Uterus (tissue), 4 donors: ENCODE results near the gene AMACR. TPM values are rescaled to one million over a fixed set of nuclear protein-coding genes. Genes with fewer than 3 reads are reported as not detected.
"Not testable (repeated sequence)": the region's sequence is repeated elsewhere in the genome, so short reads cannot be mapped to it uniquely, and the experiment has no call there.

Source experiments
- DNase-seq, 2 donors: peaks; one replicate each; pipeline ENCODE4 v3.0.0-alpha.2; 2019 to 2020
- H3K27ac ChIP-seq, 2 donors: fragments of 200-600 bp; sonication (generic); 1 replicate in 1 of 2; 2 replicates in 1 of 2; pipeline ENCODE4 v1.5.1; 2016 to 2018
- H3K27me3 ChIP-seq, 2 donors: fragments of 200-600 bp; sonication (generic); one replicate each; pipeline ENCODE4 v1.5.1; 2018 to 2019; ENCODE audit warnings: control low read depth in 1 of 2
- H3K36me3 ChIP-seq, 2 donors: fragments of 200-600 bp; sonication (generic); one replicate each; pipeline ENCODE4 v1.5.1; 2019; ENCODE audit warnings: control low read depth in 1 of 2
- H3K4me1 ChIP-seq, 2 donors: fragments of 200-600 bp; sonication (generic); one replicate each; pipeline ENCODE4 v1.5.1; 2018 to 2019; ENCODE audit warnings: control low read depth in 1 of 2
- H3K4me3 ChIP-seq, 2 donors: fragments of 200-600 bp; sonication (generic); 1 replicate in 1 of 2; 2 replicates in 1 of 2; pipeline ENCODE4 v1.5.1; 2018 to 2019; ENCODE audit warnings: mild to moderate bottlenecking in 1 of 2
- H3K9me3 ChIP-seq, 2 donors: fragments of 200-600 bp; sonication (generic); one replicate each; pipeline ENCODE4 v1.5.1; 2019; ENCODE audit warnings: control low read depth in 1 of 2
- POLR2A ChIP-seq, 2 donors: fragments of 450-650 bp; IDR thresholded peaks; one replicate each; pipeline ENCODE4 v1.6.1; 2016; ENCODE audit warnings: antibody characterized with exemption in 2 of 2, mild to moderate bottlenecking in 1 of 2, moderate library complexity in 1 of 2
- intact Hi-C: fragments of 100-400 bp; cut with DNase I; formaldehyde crosslinking; loops from one replicate; pipeline ENCODE4 v1.15.1; 2023; ENCODE audit warnings: low total_unique reads
- total RNA-seq, 4 donors: library from RNA; depleted of rRNA in 3 of 4; stranded (reverse); fragments of >200 nt in 3 of 4; gene quantifications; one replicate each; pipeline versions ENCODE4 v1.1.0 to v1.2.4, GENCODE V29; 2014 to 2023
- TF ChIP-seq, protein P1 (sequence below), 4 experiments: fragments of 200-600 bp in 2 of 4; fragments of 450-650 bp in 2 of 4; sonication (generic) in 2 of 4; IDR thresholded peaks; one replicate each; pipeline ENCODE4 v1.5.1; 2016 to 2019; ENCODE audit warnings: antibody characterized with exemption in 4 of 4, mild to moderate bottlenecking in 2 of 4, moderate library complexity in 1 of 4
- donor health status: DM: yes; HTN: yes; CAD: no.

The AMACR gene
- total RNA-seq, 4 donors from 2014 or later, result 7.9 to 14.9 (median 9.0) TPM

DNA sequence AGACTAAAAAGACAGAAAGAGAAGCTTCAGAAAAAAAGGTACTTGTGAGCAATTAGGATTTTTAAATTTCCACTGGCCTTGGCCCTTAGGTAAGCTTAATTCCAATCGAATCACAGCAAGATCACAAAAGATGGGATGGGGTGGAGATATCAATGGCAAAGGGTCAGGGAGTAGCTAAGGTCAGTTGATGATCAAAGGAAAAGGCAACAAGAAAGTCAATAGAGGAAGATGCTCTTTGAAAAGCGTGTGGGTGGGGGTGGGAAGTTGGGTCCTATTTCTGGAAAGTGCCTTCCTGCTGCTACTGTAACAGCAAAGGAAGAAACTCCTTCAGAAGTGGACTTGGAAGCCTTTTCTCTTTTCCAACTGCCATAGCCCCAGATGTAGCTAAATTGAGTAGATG is 27.9 kb upstream of the AMACR start:
- H3K27me3 ChIP-seq, result no peaks in the 10 kb centered on the region
- no peak for DNase-seq
- TF ChIP-seq POLR2A (IDR thresholded peaks at IDR 0.05), result no peak
- TF ChIP-seq, protein P1, sequence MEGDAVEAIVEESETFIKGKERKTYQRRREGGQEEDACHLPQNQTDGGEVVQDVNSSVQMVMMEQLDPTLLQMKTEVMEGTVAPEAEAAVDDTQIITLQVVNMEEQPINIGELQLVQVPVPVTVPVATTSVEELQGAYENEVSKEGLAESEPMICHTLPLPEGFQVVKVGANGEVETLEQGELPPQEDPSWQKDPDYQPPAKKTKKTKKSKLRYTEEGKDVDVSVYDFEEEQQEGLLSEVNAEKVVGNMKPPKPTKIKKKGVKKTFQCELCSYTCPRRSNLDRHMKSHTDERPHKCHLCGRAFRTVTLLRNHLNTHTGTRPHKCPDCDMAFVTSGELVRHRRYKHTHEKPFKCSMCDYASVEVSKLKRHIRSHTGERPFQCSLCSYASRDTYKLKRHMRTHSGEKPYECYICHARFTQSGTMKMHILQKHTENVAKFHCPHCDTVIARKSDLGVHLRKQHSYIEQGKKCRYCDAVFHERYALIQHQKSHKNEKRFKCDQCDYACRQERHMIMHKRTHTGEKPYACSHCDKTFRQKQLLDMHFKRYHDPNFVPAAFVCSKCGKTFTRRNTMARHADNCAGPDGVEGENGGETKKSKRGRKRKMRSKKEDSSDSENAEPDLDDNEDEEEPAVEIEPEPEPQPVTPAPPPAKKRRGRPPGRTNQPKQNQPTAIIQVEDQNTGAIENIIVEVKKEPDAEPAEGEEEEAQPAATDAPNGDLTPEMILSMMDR (IDR thresholded peaks at IDR 0.05), result no peak
- H3K9me3 ChIP-seq, result no peaks in the 10 kb centered on the region
- intact Hi-C loops, result no loop called here
- H3K4me1 ChIP-seq, result no peaks in the 10 kb centered on the region
- H3K4me3 ChIP-seq, result no peak overlapping the region
- no peaks in the 10 kb centered on the region for H3K36me3 ChIP-seq
- H3K27ac ChIP-seq, result no peak overlapping the region

DNA sequence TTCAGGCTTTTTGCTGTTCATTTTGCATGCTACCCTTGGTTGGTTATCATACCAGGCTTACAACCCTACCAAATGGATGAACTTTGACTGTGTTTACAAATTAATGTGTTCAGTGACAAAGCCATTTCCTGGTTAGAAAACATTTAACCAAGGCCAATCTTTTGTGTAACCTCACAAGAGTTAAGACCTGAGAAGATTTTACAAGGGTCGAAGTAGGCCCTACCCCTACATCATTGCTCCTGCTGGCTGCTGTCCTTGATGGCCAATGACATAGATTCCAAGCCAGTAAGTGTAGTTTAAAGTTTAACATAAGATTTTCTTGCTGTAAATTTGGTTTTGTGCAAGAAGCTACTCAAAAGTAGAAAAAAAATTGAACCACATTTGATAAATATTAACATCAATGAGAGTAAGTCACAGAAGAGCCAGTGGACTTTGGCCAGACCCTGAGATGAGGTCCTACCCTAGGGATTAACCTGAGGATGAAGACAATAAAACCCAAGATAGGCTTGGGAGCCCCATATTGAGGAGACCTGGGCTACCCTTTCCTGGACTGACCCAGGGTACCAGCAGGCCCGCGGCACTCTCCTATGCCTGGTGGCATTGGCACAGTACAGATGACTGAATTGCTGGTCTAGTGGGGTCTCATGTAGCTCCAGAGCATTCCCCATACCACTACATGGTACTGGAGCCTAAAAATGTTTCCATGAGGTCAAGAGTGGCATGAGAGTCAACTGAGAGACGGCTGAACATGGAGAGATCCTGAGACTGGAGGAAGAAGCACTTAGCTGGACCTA is 26.9 kb upstream of the AMACR start:
- intact Hi-C loops, result no loop called here
- Histone ChIP-seq H3K9me3 (no peaks in the 10 kb centered on the region), H3K27ac (no peak overlapping the region), H3K27me3 (no peaks in the 10 kb centered on the region), H3K4me1 (no peaks in the 10 kb centered on the region), H3K36me3 (no peaks in the 10 kb centered on the region), H3K4me3 (no peak overlapping the region)
- TF ChIP-seq, protein P1 (IDR thresholded peaks at IDR 0.05), result no peak
- no peak for TF ChIP-seq POLR2A (IDR thresholded peaks at IDR 0.05)
- DNase-seq, result no peak

DNA sequence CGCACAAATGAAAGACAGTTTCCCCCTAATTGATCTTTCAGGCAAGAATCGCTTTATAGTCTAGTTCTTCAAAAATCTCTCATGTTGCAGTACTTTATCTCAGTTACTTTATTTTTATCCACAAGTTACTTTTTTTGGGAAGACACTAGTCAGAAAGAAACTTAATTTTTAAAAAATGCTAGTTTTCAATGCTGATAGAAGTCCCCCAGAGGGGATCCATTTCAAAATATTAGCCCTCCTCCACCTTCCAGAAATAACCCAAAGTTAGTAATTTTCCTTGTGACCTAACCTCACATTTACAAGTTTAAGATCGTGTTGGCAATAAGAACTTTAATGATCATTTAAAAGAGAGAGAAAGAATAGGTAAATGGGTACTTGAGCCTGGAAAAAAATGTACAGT is 24.1 kb upstream of the AMACR start:
- Histone ChIP-seq H3K9me3 (no peaks in the 10 kb centered on the region), H3K27ac (no peak overlapping the region), H3K4me3 (no peak overlapping the region), H3K36me3 (no peaks in the 10 kb centered on the region), H3K4me1 (no peaks in the 10 kb centered on the region), H3K27me3 (no peaks in the 10 kb centered on the region)
- intact Hi-C loops, result no loop called here
- no peak for DNase-seq
- no peak for TF ChIP-seq POLR2A (IDR thresholded peaks at IDR 0.05)
- TF ChIP-seq, protein P1 (IDR thresholded peaks at IDR 0.05), result no peak

DNA sequence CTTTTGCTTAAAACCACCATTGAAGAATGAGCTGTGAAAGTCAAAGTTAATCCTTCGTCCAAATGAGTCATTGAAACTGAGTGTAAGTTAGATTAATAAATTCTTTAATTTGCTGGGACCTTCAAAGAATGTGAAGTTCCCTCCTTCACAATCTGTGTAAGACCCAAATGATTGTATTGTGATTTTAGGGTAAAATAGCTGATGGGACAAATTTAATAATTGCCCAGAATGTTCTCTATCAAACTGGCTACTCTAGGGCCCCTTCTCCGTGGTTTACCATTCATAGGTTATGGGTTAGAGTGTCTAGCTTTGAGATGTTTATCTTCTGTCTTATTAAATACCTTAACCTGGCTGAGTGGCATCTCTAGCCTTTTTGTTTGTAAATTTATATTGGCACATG is 23.3 kb upstream of the AMACR start:
- Histone ChIP-seq H3K4me3 (no peak overlapping the region), H3K9me3 (no peaks in the 10 kb centered on the region), H3K4me1 (no peaks in the 10 kb centered on the region), H3K27ac (no peak overlapping the region), H3K27me3 (no peaks in the 10 kb centered on the region), H3K36me3 (no peaks in the 10 kb centered on the region)
- TF ChIP-seq, protein P1 (IDR thresholded peaks at IDR 0.05), result no peak
- no peak for TF ChIP-seq POLR2A (IDR thresholded peaks at IDR 0.05)
- intact Hi-C loops, result no loop called here
- DNase-seq, result no peak

DNA sequence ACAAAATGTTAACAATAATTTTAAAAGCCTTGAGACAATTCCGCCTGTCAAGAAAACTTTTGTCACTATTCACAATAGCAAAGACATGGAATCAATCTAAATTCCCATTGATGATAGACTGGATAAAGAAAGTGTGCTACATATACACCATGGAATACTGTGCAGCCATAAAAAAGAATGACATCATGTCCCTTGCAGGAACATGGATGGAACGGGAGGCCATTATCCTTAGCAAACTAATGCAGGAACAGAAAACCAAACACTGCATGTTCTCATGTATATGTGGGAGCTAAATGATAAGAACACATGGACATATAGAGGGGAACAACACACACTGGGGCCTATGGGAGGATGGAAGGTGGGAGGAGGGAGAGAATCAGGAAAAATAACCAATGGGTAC is 22.7 kb upstream of the AMACR start:
- H3K4me1 ChIP-seq, H3K27ac ChIP-seq, H3K27me3 ChIP-seq, intact Hi-C loops, H3K36me3 ChIP-seq, H3K9me3 ChIP-seq, H3K4me3 ChIP-seq, DNase-seq: not testable (repeated sequence)
